HG03378 (cell line): Measurements from ENCODE around the gene HK3.

Experiments used
- ATAC-seq: cut with Tn5 transposase; IDR thresholded peaks from one replicate; pipeline ENCODE4 v1.9.1; 2021; ENCODE audit warnings: mild to moderate bottlenecking, moderate library complexity; ENCODE audit not compliant: unreplicated experiment

Gene HK3, protein sequence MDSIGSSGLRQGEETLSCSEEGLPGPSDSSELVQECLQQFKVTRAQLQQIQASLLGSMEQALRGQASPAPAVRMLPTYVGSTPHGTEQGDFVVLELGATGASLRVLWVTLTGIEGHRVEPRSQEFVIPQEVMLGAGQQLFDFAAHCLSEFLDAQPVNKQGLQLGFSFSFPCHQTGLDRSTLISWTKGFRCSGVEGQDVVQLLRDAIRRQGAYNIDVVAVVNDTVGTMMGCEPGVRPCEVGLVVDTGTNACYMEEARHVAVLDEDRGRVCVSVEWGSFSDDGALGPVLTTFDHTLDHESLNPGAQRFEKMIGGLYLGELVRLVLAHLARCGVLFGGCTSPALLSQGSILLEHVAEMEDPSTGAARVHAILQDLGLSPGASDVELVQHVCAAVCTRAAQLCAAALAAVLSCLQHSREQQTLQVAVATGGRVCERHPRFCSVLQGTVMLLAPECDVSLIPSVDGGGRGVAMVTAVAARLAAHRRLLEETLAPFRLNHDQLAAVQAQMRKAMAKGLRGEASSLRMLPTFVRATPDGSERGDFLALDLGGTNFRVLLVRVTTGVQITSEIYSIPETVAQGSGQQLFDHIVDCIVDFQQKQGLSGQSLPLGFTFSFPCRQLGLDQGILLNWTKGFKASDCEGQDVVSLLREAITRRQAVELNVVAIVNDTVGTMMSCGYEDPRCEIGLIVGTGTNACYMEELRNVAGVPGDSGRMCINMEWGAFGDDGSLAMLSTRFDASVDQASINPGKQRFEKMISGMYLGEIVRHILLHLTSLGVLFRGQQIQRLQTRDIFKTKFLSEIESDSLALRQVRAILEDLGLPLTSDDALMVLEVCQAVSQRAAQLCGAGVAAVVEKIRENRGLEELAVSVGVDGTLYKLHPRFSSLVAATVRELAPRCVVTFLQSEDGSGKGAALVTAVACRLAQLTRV

DNA sequence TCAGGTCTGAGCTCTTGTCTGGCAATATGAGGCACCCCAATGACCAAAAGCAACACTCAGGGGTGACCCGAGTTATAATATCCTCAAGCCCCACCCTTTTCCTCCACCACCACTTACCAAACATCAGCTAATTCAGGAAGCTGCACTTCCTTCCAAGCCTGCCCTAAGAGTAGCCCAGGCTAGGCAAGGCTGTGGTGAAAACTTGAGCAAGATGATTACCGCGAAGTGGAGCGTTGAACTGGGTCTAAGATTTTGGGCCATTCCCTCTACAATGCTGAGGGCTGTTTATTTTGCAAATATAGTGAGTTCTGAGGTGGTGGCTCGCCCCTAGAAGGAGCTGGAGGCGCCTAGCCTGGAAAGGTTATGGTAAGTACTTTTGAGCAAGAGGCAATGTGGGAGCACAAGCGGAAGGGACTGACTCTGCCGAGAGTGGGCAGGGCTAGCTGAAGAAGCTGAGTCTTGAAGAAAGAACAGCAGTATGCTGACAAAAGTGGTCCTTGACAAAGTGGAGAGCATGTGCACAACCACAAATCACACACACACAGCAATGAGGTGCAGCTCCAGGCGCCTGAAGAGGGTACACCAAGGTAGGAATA, at the start of gene HK3:
Gene HK3 (minus strand): TSS at position 51 of the 596 bp plus-strand sequence. CDS start 3,187 bp downstream, outside the sequence.
- no peak for ATAC-seq

DNA sequence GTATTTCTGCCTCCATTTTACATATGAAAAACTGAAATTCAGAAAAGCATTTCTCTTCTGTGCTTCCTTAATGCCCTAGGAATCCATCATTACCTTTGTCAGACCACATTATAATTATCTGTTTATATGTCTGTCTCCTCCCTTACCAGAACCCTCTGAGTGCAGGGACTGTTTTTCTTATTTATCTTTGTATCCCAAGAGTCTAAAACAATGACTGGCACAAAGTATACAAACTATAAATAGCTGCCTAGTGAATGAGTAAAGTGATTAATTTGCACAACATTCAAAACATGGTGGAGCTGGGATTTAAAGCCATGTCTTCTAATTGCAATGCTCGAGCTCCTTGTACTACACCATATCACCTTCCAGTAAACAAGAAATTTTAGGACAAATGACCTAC, 49.3 kb upstream of the HK3 start:
- ATAC-seq = no peak

DNA sequence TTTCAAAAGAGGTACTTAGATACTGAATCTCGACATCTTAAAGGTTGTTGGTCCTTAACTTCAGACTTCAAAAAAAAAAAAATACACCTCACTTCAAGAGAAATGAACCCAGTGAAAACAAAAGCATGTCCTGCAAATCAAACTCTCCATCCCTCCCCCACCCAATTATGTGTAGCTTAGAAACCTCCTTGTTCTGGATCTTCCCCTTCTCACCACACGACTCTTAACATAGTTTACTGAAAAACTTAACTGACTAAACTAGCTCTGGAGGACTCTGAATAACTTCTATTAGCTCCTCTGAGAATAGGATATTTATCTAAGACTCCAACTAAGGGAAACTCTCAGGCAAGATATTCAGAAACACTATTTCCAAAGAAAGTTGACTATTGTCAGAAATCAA, 48.7 kb upstream of the HK3 start:
- ATAC-seq = no peak

DNA sequence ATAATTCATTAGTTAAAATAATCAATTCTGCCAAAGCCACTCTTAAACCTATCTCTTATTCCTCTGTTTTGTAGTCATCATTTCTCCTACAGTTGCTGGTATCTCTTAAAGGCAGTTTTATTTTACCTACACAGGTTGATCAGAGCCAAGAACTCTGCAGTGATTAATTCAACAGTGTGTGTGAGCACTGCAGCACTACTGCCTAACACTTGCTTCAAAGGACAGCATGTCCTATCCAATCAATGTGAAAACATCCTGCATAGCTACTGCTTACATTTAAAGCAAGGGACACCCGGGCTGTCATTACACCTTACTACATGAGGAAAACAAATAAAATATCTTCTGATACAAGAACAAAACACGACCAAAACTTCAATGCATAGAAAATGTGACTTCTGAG, 45.1 kb upstream of the HK3 start:
- no peak for ATAC-seq

DNA sequence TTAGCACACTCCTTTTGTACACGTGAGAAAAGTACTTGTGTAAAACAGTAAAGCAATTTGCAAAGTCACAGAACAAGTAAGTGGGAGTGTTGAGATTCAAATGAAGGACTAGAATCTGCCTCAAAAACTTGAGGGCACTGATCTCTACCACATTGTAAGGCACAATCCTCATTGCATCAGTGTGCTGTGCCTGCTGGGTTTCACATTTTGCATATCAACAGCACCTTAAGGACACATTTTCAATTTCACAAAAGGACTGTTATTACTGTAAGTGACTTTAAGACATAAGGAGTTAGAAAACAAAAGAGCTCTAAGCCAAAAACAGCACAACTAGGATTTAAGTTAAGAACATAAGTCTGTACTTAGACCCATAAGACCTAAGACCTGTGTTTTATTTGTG, 44.7 kb upstream of the HK3 start:
- ATAC-seq = no peak

DNA sequence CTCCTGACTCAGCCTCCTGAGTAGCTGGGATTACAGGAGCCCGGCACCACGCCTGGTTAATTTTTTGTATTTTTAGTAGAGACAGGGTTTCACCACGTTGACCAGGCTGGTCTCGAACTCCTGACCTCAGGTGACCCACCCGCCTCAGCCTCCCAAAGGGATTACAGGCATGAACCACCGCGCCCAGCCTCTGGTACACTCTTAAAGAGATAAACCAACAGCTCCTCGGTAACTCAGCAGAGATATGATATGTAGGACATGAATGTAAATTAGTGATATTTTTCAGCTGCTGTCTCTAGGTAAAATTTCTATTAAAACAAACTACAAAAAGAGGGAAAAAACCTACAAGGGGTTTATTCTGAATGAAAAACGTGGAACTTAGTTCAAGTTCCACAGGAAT, 42.8 kb upstream of the HK3 start:
- no peak for ATAC-seq

DNA sequence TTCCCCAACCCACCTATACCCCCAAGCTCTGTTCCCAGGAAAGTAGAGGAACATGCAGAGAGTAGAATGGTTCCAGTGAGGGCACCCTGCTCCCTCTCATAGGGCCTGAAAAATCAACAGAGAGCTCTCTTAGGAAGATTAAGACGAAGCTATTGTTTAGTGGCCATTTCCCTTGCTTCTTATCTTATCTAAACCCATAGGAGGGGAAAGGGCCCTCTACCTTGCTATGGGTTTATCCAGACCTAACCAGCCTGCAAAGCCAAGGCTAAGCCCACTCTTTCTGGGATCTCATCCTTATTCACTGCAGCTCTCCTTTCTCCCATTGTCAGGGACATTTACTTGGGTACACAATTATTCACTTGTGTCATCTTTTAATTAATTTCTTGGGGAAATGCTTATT, 39.3 kb upstream of the HK3 start:
- no peak for ATAC-seq

DNA sequence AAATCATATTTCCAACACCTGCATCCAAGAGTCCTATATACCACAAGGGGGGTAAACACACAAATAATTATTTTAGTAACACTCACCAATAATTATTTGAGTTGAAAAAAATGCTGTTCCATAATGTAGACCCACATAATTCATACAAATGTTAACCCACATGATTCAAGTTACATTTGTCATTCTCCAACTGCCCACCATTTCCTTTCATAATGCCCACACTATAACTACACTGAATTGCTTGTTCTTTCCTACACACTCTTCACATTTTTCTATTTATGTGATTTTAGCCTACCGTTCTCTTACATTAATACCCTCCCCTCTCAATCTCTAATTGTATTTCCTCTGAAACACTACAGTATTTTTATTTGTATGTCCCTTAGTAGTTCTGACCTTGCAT, 35.9 kb upstream of the HK3 start:
- no peak for ATAC-seq

DNA sequence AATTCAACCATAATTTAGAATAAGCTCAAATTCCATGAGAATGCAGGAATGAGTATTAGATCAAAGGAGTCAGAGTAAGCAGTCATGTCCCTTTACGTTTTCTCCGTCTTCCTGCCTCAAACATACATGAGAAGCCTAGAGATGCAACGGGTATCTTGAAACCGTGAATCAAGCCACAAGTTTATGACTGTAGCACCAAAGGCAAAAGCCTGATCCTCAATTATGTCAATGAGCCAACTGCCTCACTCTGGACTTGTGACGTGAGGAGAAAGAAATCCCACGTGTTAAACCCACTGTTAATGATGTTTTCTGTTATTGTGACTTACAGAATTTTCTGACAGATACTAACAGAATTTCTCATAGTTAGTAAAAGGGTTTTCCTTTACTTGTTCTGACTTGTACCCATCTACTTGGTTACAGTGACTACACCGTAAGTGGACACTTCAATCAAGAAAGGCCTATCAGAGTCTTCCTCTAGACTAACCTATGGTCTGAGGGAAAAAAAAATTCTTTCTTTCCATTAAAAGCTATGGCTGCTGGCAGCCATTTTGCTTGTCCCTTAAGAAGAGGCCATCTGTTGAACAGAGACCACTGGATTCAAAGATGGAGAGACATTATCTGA, 35.3 kb upstream of the HK3 start:
- no peak for ATAC-seq

DNA sequence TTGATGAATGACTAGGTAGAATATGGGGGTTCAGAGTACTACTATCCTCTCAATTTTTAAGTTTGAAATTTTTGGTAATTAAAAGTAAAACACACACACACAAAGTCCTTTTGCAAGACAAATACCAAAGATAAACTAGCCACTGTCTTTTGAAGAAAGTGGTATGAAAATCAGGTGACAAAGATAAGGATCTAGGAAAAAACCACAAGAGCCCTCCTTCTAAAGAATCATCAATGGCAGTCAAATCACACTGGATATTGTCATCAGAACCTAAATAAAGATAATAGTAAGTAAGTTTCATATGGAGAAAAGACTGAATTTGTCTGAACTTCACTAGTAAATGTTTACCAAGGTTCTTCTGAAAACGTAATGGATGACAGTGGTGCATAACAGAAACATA, 30.5 kb upstream of the HK3 start:
- ATAC-seq = no peak

DNA sequence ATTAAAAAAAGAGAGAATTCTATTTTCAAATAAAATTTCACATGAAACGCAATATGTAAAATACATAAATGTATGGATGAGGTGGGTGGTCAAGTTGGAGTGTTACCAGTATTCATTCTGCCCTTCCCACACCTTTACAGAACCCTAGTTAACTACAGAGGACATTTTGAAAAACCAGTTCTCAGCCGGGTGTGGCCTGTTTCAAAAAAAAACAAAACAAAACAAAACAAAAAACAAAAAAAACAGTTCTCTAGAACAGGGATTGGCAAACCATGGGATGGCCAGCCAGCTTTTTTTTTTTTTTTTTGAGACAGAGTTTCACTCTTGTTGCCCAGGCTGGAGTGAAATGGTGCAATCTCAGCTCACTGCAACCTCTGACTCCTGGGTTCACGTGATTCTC, 28.4 kb upstream of the HK3 start:
- no peak for ATAC-seq

DNA sequence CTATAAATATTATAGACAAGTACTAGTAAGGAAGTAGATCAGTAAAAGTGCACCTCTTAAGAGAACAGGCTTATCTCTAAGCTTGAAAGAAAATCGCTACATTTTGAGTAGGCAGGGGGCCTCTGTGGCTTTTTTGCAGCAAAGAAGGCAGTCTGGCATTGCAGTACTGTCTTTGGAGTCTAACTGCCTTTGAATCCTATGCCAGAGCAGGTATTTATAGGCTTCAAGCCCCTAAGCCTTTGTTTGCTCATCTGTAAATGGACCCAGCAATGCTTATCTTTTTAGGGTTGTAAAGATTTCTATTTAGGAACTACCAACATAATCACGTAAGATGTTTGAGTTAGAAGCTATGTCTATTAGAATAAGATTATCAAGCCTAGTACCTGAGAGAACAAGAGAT, 23.7 kb upstream of the HK3 start:
- ATAC-seq = no peak

DNA sequence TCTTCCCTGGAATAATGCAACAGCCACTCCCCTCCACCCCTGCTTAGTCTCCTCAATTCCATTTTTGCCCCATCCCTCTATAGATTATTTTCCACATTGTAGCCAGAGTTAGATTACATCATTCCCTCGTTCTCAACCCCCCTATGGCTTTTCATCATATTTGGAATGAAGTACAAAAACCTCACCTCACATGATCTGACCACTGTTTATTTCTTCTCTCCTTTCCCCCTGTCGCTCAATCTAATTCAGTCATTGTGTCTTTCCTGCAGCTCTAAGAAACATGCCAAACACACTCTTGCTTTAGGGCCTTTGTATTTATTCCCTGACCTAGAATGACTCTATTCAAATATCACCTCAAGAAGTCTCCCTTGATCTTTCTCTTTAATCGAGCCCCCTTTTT, 22.6 kb upstream of the HK3 start:
- ATAC-seq = no peak

DNA sequence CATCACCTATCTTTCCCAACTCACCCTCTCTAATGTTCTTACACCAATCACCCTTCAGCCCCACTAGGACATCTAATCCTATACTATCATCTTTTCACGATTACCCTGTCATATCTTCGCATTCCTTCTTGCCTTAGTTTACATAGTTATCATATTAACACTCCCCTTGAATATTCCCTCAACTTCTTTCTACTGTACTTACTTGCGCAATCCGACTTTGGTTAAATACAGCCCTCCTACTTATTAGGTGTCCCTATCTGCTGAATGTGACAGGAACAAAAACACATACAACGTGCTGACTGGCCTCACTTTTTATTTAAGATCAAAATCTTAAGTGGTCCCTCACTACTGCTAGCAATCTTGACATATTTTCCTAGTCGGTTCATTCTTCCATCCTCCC, 19.5 kb upstream of the HK3 start:
- ATAC-seq = no peak

DNA sequence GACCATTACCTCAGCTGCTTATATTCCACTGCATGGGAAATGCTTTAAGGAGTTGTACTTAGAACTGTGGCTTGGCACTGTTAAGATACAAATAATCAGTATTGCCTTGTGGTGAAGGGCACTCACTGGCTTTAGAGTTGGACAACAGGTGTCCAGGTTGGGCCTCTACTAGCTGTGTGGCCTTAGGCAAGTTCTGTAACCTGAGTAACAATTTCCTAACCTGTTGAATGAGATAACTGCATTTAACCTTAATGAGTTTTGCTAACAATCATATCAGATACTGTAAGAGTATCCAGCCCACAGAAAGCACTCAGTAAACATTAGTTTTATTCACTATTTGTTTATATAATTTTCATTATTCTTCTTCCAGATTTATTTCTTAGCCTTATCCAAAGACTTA, 17.2 kb upstream of the HK3 start:
- ATAC-seq = no peak

DNA sequence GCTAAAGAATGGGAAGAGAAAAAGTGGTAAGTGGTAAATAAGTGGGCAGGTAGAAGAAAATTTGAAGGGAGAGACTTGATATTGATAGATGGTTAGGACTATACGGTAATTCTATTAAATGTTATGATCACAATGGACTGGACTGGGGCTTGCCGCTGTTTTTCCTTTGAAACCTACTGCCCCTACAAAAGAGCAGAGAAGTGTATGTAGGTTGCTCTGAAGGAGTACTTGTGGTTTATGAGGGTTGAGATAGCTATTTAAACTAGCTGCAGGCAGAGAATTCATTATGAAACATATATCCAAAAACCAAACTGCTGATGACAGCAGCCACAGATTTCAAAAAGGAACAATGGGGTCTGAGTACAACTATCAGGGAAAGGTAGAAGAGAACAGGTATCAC, 16.8 kb upstream of the HK3 start:
- no peak for ATAC-seq

DNA sequence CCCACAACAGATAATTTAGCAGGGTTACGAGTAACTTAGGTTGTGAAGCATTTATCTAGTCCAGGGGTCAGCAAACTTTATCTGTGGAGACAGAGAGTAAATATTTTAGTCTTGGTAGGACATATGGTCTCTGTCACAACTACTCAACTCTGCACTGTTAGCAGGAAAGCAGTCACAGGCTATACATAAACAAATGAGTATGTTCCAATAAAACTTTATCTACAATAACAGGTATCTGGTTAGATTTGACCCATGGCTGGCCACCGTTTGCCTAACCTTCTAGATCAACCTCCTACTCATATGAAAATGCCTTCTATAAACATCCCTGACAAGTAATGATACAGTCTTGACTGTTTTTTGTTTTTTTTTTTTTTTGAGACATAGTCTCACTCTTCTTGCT, 13.0 kb upstream of the HK3 start:
- no peak for ATAC-seq

DNA sequence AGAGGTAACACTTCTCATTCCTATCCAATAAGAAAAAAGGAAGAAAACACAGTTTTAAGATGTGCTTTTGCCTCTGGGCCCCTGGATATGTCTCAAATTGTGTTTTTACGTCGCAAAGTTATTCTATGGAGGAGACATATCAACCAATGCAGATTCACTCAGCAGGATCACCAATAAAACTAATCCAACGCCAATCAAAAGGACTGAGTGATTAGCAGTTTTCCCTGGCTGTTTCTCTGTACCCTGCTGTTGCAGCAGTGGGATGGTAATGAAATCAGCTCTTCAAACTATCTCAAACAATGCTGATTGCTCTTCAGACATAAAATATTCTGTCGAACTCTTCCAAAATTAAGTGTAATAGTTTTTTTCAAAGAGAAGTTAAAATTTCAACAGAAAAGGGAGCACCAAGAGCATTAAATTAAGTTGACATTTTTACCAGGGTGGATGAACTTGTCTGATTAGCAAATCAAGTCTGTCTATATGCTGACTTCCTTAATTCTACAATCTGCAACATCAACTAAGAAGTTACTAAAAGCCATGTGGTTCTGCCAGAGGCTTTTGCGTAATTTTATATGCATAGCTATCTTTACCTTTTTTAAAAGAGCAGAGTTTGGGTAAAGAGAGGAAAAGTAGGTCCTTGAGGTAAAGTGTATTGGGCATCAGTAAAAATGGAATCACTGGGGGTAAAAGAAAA, 9.7 kb upstream of the HK3 start:
- no peak for ATAC-seq

DNA sequence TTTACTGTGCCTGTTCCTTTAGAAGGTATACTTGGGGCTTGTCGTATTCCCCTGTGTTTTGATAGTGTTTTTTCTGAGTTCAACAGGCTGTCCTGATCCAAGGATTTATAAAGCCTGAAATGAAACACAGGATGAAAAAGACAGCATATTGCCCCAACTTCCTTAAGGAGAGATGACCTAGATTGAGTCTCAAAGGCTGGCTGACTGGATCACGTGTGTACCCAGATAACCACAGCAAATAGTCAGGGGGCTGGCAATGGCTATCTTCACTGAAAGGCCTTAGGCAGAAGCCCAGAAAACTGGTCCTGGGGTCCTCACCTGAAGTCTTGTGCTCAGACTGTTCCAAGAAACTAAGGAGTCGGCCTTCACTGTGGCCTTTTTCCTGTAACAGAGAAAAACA, 7.7 kb upstream of the HK3 start:
- ATAC-seq = no peak

DNA sequence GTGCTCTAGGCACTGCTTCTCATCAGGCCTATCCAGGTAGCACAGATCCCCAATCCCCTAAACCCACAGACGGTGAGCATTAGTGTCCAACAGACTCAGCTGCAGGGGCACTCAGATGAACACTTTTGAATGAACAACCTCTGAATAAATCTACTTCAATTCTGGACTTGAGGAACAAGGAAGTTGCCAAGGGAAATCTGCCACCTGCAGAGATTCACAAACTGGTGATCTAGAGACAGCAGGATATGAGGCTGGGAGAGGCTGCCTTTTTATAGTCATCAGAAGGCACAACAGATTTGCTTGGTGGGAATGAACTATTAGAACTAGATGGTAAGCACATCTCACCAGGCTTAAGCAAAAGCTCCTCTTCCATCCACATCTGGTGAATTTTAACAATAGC, 7.0 kb upstream of the HK3 start:
- ATAC-seq = no peak

DNA sequence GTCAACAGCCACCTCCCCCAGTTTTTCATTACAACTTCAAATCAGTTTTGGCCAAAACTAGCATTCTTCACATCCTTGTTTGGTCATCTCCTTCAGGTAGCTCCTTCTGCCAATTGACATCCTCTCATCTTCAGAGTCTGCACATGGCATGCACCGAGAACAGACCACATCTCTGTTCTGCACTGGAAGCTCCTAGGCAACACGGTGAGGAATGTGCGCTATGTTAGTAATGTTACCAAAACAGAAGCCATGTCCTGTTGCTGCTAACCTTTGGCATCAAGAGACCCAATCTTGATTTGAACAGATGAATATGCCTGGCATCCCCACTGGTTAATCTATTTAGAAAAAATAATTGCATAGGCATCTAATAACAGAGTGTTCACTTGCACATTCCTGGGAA, 5.1 kb upstream of the HK3 start:
- no peak for ATAC-seq
